HepG2 (cell line): ENCODE data around the gene KATNB1. TPM values are rescaled to one million over a fixed set of nuclear protein-coding genes. Genes with fewer than 3 reads are reported as not detected.

ENCODE experiments used
- GATAD2A ChIP-seq: IDR thresholded peaks from 2 replicates; pipeline ENCODE4 v1.6.1; 2016
- MTA1 ChIP-seq: sonication (generic); formaldehyde crosslinking; IDR thresholded peaks from 2 replicates; pipeline ENCODE4 v1.4.0; 2020; ENCODE audit warnings: missing genetic modification reagents, mild to moderate bottlenecking, borderline replicate concordance
- MYC ChIP-seq: sonication (generic); formaldehyde crosslinking; IDR thresholded peaks from 2 replicates; pipeline ENCODE4 v1.9.0; 2021; ENCODE audit warnings: missing genetic modification reagents, borderline replicate concordance
- NFYC ChIP-seq: IDR thresholded peaks from 2 replicates; pipeline ENCODE4 v1.6.1; 2016; ENCODE audit warnings: missing genetic modification reagents, missing compliant biosample characterization
- RCOR2 ChIP-seq: IDR thresholded peaks from 2 replicates; pipeline ENCODE4 v1.6.1; 2016; ENCODE audit warnings: missing biosample characterization, missing genetic modification reagents
- SOX13 ChIP-seq, 3 experiments: fragments of 450-650 bp in 1 of 3; sonication (generic) in 1 of 3; formaldehyde crosslinking in 1 of 3; IDR thresholded peaks in 2 of 3; conservative IDR thresholded peaks in 1 of 3; 2 replicates each; pipeline versions ENCODE4 v1.5.0 to v1.6.1; 2016 to 2020; ENCODE audit warnings: antibody characterized with exemption in 1 of 3, mild to moderate bottlenecking in 1 of 3, missing compliant biosample characterization in 1 of 3, missing genetic modification reagents in 1 of 3, moderate library complexity in 1 of 3
- ZNF441 ChIP-seq: sonication (generic); formaldehyde crosslinking; IDR thresholded peaks from 2 replicates; pipeline ENCODE4 v1.7.0; 2021; ENCODE audit warnings: missing genetic modification reagents, borderline replicate concordance
- ZNF468 ChIP-seq: sonication (generic); formaldehyde crosslinking; IDR thresholded peaks from 2 replicates; pipeline ENCODE4 v1.8.0; 2022; ENCODE audit warnings: mild to moderate bottlenecking, moderate library complexity, missing genetic modification reagents
- polyA plus RNA-seq, 8 experiments: library from polyadenylated mRNA; depleted of rRNA in 3 of 8; stranded (reverse) in 7 of 8; unstranded in 1 of 8; fragments of >200 nt; fragmentation: Illumina TruSeq in 4 of 8; extraction: Trizol in 4 of 8; gene quantifications; 2 replicates each; pipeline versions ENCODE4 v1.2.1 to v1.2.3, GENCODE V29; 2011 to 2016; ENCODE audit warnings: low read depth in 4 of 8, missing spikeins in 1 of 8, mixed read lengths in 1 of 8; ENCODE audit not compliant: insufficient read depth in 1 of 8
- total RNA-seq, 5 experiments: library from RNA; depleted of rRNA; stranded (reverse); fragments of >200 nt; fragmentation: Illumina TruSeq; extraction: Trizol; gene quantifications; 2 replicates each; pipeline ENCODE4 v1.2.3, GENCODE V29; 2016; ENCODE audit warnings: low read depth in 1 of 5
- TF ChIP-seq, protein P1 (sequence below): sonication (generic); formaldehyde crosslinking; IDR thresholded peaks from 2 replicates; pipeline ENCODE4 v1.4.0; 2020; ENCODE audit warnings: mild to moderate bottlenecking, missing genetic modification reagents, borderline replicate concordance
- TF ChIP-seq, protein P2 (sequence below): sonication (generic); formaldehyde crosslinking; IDR thresholded peaks from 2 replicates; pipeline ENCODE4 v1.4.0; 2020; ENCODE audit warnings: missing genetic modification reagents, borderline replicate concordance
- TF ChIP-seq, protein P3 (sequence below): sonication (generic); formaldehyde crosslinking; IDR thresholded peaks from 2 replicates; pipeline ENCODE4 v1.4.0; 2020; ENCODE audit warnings: missing genetic modification reagents, borderline replicate concordance
- TF ChIP-seq, protein P4 (sequence below): sonication (generic); formaldehyde crosslinking; IDR thresholded peaks from 2 replicates; pipeline ENCODE4 v1.4.0; 2020; ENCODE audit warnings: missing genetic modification reagents; ENCODE audit errors: not compliant biosample characterization
- TF ChIP-seq, protein P5 (sequence below): sonication (generic); formaldehyde crosslinking; IDR thresholded peaks from 2 replicates; pipeline ENCODE4 v1.8.0; 2022; ENCODE audit warnings: mild to moderate bottlenecking, missing genetic modification reagents, moderate library complexity
- TF ChIP-seq, protein P6 (sequence below): sonication (generic); formaldehyde crosslinking; IDR thresholded peaks from 2 replicates; pipeline ENCODE4 v1.5.0; 2020; ENCODE audit warnings: mild to moderate bottlenecking, missing genetic modification reagents

The KATNB1 gene
- total and polyA plus RNA-seq, 2 of the 13 experiments (the other 11 are each of a cell fraction or from before 2014, with no cell fraction given), result 31.5 to 43.5 TPM

DNA sequence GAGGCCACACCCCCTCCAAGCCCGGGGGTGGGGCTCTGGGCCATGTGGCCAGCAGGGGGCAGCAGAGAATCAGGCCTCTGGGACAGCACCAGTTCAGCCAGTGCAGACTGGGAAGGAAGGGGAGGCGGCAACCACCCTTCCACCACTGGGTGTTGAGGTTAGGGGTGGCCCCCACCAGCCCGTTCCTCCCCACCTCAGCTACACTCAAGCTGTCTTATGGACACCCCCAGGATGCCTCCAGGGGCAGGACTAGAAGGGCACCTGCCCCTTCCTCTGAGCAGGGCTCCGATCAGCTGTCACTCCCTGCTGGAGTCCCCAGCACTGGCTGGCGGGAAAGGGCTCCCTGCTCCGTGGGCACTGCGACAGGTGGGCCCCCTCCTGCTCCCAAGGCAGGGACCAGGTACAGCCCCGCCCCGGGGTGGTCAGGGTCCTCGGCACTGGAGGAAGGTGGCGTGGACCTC lies 21.8 kb downstream of the KATNB1 start (continued):
- TF ChIP-seq, protein P1, sequence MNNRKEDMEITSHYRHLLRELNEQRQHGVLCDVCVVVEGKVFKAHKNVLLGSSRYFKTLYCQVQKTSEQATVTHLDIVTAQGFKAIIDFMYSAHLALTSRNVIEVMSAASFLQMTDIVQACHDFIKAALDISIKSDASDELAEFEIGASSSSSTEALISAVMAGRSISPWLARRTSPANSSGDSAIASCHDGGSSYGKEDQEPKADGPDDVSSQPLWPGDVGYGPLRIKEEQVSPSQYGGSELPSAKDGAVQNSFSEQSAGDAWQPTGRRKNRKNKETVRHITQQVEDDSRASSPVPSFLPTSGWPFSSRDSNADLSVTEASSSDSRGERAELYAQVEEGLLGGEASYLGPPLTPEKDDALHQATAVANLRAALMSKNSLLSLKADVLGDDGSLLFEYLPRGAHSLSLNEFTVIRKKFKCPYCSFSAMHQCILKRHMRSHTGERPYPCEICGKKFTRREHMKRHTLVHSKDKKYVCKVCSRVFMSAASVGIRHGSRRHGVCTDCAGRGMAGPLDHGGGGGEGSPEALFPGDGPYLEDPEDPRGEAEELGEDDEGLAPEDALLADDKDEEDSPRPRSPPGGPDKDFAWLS (CRISPR knock-in tag), result 0 out of 2 replicates have a peak, but pooled peaks have one; percentile 4
- TF ChIP-seq, protein P2, sequence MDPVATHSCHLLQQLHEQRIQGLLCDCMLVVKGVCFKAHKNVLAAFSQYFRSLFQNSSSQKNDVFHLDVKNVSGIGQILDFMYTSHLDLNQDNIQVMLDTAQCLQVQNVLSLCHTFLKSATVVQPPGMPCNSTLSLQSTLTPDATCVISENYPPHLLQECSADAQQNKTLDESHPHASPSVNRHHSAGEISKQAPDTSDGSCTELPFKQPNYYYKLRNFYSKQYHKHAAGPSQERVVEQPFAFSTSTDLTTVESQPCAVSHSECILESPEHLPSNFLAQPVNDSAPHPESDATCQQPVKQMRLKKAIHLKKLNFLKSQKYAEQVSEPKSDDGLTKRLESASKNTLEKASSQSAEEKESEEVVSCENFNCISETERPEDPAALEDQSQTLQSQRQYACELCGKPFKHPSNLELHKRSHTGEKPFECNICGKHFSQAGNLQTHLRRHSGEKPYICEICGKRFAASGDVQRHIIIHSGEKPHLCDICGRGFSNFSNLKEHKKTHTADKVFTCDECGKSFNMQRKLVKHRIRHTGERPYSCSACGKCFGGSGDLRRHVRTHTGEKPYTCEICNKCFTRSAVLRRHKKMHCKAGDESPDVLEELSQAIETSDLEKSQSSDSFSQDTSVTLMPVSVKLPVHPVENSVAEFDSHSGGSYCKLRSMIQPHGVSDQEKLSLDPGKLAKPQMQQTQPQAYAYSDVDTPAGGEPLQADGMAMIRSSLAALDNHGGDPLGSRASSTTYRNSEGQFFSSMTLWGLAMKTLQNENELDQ, result no peak
- TF ChIP-seq, protein P3, sequence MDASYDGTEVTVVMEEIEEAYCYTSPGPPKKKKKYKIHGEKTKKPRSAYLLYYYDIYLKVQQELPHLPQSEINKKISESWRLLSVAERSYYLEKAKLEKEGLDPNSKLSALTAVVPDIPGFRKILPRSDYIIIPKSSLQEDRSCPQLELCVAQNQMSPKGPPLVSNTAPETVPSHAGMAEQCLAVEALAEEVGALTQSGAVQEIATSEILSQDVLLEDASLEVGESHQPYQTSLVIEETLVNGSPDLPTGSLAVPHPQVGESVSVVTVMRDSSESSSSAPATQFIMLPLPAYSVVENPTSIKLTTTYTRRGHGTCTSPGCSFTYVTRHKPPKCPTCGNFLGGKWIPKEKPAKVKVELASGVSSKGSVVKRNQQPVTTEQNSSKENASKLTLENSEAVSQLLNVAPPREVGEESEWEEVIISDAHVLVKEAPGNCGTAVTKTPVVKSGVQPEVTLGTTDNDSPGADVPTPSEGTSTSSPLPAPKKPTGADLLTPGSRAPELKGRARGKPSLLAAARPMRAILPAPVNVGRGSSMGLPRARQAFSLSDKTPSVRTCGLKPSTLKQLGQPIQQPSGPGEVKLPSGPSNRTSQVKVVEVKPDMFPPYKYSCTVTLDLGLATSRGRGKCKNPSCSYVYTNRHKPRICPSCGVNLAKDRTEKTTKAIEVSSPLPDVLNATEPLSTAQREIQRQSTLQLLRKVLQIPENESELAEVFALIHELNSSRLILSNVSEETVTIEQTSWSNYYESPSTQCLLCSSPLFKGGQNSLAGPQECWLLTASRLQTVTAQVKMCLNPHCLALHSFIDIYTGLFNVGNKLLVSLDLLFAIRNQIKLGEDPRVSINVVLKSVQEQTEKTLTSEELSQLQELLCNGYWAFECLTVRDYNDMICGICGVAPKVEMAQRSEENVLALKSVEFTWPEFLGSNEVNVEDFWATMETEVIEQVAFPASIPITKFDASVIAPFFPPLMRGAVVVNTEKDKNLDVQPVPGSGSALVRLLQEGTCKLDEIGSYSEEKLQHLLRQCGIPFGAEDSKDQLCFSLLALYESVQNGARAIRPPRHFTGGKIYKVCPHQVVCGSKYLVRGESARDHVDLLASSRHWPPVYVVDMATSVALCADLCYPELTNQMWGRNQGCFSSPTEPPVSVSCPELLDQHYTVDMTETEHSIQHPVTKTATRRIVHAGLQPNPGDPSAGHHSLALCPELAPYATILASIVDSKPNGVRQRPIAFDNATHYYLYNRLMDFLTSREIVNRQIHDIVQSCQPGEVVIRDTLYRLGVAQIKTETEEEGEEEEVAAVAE, result no peak
- TF ChIP-seq ZNF468 (CRISPR knock-in tag) (no peak), GATAD2A (CRISPR knock-in tag) (peak; percentile 49), MYC (peak; percentile 47; the same call in 1 of the 2 replicates), NFYC (CRISPR knock-in tag) (no peak; the same call in 1 of the 2 replicates), SOX13 (IDR thresholded peaks at IDR 0.05) (no peak), SOX13 (CRISPR knock-in tag; conservative IDR thresholded peaks at IDR 0.05 in 1 of 2, IDR thresholded peaks at IDR 0.05 in 1 of 2) (no peak; a peak in 1 of 4 replicates), MTA1 (CRISPR knock-in tag) (0 out of 2 replicates have a peak, but pooled peaks have one; percentile 21), RCOR2 (CRISPR knock-in tag) (no peak), ZNF441 (CRISPR knock-in tag) (no peak)
- TF ChIP-seq, protein P4, sequence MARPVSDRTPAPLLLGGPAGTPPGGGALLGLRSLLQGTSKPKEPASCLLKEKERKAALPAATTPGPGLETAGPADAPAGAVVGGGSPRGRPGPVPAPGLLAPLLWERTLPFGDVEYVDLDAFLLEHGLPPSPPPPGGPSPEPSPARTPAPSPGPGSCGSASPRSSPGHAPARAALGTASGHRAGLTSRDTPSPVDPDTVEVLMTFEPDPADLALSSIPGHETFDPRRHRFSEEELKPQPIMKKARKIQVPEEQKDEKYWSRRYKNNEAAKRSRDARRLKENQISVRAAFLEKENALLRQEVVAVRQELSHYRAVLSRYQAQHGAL (CRISPR knock-in tag), result no peak
- TF ChIP-seq, protein P5, sequence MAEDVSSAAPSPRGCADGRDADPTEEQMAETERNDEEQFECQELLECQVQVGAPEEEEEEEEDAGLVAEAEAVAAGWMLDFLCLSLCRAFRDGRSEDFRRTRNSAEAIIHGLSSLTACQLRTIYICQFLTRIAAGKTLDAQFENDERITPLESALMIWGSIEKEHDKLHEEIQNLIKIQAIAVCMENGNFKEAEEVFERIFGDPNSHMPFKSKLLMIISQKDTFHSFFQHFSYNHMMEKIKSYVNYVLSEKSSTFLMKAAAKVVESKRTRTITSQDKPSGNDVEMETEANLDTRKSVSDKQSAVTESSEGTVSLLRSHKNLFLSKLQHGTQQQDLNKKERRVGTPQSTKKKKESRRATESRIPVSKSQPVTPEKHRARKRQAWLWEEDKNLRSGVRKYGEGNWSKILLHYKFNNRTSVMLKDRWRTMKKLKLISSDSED (CRISPR knock-in tag), result no peak
- TF ChIP-seq, protein P6, sequence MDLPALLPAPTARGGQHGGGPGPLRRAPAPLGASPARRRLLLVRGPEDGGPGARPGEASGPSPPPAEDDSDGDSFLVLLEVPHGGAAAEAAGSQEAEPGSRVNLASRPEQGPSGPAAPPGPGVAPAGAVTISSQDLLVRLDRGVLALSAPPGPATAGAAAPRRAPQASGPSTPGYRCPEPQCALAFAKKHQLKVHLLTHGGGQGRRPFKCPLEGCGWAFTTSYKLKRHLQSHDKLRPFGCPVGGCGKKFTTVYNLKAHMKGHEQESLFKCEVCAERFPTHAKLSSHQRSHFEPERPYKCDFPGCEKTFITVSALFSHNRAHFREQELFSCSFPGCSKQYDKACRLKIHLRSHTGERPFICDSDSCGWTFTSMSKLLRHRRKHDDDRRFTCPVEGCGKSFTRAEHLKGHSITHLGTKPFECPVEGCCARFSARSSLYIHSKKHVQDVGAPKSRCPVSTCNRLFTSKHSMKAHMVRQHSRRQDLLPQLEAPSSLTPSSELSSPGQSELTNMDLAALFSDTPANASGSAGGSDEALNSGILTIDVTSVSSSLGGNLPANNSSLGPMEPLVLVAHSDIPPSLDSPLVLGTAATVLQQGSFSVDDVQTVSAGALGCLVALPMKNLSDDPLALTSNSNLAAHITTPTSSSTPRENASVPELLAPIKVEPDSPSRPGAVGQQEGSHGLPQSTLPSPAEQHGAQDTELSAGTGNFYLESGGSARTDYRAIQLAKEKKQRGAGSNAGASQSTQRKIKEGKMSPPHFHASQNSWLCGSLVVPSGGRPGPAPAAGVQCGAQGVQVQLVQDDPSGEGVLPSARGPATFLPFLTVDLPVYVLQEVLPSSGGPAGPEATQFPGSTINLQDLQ (CRISPR knock-in tag), result no peak
